Activated CD8-positive, alpha-beta memory T cell treated with anti-CD3 and anti-CD28 coated beads for 24 hours (primary cell): ENCODE measurements around the gene LTBP2.

Experiments
- DNase-seq: peaks from one replicate; pipeline ENCODE4 v3.0.0-alpha.2; 2020

LTBP2 gene

DNA sequence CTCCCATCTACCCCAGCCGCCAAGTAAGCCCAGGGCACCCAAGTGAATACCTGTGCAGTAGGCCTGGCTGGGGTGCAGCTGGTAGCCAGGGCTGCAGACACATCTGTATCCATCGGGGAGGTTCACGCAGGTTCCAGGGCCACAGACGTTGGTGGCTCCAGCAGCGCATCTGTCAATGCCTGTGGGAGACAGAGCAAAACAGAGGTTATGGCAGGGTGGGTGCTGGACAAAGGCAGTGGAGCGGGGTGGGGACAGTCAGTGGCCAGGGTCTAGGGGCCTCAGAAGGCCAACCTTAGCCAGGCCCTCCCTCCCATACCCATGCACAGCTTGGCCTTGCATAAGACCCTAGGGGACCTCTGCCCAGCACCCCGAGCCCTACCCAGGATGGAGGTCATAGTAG is 89.3 kb downstream of the LTBP2 start:
- DNase-seq: no peak

DNA sequence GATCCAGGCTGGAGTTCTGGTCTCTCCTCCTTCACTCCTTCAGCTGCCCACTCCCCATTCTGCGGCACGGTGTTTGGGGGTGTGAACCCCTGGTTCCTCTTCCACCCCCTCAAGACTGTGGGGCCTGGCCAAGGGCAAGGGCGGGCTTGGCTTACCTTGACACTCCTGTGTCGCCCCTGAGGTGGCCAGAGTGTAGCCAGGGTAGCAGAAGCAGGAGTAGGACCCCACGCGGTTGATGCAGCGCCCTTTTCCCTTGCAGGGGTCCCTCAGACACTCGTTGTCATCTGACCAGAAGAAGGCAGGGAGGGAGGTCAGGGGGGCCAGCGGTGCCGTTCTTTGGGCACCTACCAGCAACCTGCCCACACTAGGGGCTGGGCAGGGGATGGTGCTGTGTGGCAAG is 90.3 kb downstream of the LTBP2 start:
- DNase-seq: no peak

DNA sequence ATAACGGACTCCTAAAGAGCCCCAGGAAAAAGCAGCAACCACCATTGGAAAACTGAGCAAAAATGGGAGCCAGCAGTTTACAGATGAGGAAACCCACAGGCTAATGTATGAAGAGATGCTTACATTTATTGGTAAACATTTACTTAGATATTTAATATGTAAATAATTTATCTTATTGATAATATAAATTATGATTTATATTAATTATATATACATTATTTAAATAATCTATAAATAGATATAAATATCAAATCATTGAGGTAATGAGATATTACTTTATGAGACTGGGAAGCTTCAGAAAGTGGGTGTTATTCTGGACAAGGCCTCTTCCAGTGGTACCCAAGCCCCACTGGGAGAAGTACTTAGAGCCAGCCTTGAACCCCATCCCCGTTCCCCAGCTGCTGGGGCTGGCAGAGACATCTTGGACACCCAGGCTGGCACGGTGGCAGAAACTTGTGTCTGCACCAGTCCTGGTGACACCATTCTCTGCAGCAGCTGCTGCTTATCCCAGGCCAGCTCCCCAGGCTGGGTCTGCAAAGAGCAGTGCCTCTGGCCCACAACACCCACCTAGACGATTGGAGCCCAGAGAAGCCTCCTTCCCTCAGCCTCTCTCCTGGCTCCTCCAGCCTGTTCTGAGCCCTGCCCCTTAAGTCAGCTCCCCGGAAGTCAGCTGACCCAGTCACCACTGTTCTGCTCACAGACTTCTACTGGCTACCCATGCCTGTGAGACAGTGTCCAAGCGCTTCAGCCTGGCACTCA is 92.5 kb downstream of the LTBP2 start:
- no peak for DNase-seq

DNA sequence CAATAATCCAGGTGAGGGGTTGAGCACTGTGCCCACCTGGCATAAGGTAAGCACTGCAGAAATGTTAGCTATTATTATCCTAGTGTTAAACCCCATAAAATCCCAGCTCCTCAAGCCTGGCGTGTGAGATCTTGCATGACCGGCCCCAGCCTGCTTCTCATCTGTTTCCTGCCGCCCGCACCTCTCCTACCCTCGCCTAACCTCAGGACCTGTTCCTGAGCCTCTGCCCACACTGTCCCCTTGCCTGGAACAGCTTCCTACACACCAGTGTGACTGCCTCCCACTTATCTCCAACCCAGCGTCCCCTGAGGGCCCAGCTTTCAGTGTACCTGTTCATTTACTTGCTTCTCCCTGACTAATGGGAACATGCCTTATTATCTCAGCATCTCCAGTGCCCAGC is 93.8 kb downstream of the LTBP2 start:
- DNase-seq: no peak

DNA sequence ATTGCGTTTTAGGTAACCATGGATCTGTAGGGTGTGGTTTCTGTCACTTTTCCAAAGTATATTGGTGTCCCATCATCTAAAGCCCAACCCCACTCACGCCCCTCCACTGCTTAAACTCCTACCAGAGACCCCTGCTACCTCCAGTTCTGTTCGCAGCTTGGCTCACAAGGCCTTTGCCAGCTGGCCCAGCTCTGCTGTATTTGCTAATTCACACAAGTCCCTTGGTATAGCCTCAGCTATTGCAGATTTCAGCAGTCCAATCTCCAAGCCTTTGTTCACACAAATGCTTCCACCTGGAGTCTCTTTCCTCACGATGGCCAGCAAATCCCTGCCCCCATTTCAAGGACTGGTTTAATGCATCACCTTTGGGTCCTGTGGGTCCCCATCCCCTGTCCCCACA is 94.3 kb downstream of the LTBP2 start:
- DNase-seq: no peak

DNA sequence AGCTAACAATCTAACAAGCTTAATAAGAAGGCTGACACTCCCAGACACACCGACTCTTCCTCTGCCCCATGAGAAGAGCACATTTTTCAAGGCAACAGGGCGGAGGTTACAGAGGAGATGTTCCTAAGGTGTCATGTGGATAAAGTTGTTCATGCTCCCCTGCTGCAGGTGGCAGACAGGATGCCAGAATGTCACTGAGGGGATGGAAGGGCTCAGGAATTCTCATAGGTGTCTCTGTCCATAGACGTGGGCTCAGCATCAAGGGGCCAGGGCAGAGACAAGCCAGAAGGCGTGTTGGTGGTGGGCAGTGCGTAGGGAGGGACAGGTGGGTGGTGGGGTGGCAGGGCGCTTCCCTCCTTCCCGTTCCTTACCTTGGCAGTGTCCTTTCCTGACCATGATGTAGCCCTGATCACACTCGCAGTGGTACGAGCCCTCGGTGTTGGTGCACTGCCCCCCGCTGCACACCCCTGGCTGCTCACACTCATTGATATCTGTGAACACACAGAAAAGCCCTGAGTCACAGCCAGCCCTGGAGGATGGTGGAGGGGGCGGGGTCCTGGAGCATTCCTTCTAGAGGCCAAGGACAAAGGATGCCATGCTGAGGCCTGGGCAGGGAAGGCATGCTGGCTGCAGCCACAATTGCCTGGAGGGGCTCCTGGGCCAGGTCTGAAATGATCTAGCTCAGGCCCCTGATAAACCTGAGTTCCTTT is 95.4 kb downstream of the LTBP2 start:
- no peak for DNase-seq

DNA sequence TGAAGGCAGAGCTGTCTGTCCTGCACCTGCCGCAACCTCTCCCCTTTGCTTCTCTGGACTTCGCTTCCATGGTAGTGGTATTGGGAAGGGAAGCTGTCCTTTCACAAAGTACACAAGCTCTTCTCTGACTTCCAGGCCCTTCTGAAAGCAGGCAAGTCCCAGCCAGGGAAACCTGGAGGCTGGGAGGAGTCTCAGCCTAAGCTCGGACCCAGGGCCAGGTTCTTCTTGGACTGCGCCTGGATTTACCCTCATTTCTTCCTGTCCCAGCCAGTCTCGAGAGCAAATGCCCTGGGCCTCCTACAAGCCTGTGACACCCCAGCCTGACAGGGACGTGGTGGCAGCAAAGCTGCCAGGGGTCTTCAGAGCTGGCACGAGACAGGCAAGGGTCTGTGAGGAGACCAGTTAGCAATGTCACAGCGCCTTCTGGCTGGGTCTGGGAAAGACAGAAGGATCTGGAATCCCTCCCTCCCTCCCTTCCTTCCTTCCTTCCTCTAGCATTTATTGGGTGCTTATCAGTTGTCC is 96.1 kb downstream of the LTBP2 start:
- no peak for DNase-seq

DNA sequence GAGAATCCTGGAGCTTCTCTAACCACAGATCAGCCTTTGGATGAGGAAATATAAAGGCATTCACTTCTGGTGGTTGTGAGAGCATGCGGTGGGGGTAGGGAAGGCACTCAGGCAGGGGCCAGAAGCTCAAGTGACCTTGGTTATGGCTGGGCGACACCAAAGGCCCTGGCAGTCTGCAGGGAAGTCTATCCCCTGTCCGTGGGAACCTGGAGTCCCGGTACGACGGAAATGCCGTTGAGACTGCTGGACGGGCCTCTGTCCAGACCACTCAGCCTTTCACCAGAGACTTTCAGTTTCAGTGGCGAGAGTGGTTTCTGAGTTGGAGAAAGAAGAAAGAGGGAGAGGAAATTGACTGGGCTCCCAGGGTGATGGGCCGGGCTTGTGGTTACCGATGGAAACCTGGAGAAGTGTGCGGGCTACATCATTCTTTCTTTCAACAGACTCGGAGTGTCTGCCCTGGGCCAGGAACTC is 97.5 kb downstream of the LTBP2 start:
- DNase-seq: no peak

DNA sequence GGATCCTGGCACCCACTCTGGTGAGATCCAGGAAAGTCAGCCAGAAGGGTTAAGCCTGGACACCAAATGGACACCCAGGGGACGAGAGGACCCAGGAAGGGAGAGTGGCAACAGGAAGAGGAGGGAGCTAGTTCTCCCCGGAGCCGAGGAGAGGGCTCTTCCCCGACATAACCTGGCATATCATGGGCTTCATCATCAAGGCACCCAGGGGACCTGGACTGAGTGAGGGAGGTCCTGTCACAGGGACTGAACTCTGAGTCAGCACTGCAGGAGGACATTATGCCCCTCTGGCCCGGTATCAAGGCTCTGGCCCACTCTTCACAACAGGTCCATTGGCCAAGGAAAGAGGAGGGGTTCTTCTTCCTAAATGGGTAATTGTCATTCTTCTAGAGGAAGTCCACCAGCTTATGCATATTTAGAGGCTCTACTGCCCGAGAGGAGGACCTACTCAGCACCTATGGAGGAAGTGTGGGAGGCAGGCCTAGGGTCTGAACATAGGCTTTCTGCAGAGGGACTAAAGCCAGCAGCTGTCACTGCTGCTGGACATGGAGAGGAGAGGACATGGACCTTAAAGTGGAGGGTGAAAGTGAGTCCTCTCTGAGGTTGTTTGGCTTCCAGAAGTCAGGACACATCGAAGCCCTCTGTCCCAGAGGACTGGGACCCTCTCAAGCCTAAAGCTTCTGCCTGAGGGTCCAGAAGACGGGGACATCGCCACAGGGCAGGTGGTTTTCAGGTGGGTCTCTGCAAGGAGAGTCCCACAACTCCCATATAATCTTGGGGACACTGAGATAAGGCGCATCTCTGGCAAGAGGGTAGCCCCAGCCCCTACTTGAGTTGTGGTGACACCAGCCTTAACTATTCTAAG is 99.8 kb downstream of the LTBP2 start:
- no peak for DNase-seq

DNA sequence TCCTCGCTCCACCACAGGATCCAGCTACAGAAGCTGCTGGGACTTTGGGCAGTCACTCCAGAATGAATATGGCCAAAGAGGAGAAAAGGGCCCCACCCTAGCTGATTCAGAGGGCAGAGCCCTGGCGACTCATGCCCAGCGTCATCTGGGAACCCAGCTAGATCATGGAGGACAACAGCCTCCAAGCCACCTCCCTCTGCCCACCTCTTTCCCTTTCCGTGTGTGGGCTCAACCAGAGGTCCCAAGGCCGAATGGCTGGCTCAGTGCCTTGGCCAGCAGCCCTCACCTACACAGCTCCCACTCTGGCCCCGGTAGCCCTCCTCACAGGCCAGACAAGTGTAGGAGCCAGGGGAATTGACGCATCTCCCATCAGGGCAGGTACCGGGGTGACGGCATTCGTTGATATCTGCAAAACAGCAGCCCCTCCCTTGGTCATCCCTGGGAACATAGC is 101.1 kb downstream of the LTBP2 start:
- DNase-seq: no peak

DNA sequence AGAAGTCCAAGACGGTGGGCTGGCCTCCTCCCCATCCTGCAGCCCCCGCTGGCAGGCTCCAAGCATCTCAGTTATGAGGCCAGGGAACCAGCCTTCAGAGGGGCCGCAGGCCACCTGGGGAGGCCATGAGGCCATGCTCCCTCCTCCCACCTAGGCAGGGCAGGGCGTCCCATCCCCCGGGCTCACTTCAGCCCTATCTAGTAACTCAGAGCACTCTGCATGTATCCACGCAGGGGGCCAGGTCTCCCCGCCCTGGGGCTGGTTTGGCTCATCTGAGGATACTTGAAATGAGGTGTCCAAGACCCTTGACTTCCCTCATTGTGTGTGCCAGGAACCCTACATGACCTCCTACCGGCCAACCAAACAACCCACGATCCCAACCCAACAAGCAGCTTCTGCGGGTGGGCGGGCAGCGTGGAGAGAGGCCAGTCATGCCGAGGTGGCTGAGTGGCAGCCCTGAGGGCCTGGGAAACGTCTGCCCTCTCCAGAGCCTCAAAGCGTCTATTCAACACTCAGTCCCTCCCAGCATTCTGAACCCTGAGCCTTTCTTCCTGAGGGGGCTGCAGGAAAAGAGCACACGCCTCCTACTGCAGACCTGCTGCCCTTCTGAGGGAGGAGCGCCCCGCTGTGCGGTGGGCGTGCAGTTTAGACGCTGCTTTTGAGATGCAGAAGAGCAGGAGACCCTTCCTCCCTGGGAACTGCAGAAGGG is 101.7 kb downstream of the LTBP2 start:
- DNase-seq: no peak

DNA sequence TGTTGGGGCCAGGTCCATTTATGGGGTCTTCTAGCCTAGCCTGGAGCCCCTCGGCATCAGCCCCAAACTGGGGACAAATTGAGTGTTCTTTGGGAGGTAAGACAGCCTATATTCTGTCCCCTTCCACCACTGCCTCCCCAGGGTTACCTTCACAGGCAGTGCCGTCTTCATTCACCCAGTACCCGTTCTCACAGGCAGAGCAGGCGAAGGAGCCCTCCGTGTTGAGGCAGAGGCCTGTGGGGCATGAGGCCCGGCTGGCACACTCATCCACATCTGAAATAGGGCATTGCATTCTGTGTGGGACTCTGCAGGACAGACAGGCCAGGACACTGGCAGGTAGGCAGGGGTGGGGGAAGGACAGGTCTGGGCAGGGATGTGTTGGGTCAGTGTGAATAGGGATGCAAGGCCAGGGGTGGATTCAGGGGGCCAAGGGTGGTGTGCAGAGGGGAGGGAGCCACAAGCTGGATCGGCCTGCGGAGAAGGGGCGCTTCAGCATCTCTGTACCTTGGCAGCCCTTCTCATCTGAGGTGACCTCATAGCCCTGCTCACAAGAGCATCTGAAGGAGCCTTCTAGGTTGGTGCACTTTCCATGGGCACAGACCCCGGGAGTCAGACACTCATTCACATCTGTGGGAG is 102.3 kb downstream of the LTBP2 start:
- DNase-seq: no peak

DNA sequence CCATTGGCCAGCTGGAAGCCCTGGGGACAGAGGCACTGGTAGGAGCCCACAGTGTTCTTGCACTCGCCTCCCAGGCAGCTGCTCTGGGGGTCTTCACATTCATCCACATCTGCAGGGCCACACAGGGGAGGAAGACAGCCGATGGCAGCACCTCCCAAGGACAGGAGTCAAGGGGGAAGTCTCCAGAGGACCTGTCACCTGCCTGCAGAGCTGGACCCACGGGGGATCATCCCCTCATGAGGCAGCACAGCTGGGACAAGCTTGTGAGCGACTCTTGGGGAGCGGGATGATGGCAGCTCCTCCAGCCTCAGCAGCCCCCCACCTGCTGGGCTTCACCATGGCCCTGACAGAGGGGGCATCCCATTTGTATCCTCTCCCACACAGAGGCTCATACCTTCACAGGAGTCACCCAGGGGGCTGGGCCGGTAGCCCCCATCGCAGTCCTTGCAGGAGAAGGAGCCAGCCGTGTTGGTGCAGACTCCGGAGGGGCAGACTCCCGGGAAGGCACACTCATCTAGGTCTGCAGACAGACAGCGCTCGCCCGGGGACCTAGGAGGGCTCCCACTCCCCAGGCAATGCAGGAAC is 103.1 kb downstream of the LTBP2 start:
- DNase-seq: no peak

DNA sequence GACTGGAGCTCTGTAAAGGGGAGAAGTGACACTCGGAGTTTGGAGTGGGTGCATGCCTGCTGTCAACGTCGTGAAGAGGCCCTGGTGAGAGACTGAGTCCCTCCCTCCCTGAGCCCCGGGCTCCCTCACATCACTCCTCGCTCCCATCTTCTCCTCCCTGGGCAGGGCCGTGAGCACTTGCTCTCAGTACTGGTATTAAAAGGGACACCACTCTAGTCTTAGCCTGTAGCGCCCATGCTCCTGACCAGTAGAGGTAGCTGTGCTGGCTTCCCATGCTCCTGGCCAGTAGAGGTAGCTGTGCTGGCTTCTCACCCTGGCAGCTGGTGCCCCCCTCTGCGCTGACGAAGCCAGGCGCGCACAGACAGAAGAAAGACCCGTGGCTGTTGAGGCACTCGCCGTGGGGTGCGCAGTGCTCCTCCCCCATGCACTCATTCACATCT is 103.7 kb downstream of the LTBP2 start:
- DNase-seq: no peak

DNA sequence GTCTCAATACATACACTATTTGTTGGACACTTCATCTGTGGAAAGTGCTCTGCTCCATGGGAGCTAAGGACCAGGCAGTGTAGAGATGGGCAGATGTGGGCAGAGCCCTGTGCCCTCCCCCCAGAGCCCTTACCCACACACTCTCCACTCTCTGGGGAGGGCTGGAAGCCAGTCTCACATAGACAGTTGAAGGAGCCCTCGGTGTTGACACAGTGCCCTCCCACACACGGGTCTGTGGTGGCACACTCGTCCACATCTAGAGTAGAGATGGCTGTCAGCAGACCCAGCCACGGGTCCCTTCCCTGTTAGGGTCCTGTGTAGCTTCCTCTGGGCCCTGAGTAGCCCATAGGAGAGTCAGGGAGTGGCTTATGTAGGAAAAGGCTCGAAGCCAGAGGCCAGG is 104.2 kb downstream of the LTBP2 start:
- DNase-seq: no peak

DNA sequence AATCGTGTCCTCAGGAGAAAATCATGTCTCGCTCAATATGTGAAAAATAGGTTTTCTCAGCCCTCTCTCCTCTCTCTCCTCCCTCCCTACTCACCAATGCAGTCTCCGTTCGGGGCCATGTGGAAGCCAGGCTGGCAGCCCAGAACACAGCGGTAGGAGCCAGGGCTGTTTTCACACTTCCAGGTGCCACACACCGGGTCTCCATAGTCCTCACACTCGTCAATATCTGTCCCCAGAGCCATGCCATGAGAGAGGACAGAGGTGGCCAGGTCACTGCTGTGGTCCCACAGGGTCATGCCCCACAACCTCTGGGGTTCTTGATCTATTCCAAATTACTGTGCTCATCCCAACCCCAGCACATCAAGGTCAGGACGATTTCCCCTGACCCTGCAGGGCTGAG is 105.0 kb downstream of the LTBP2 start:
- no peak for DNase-seq

DNA sequence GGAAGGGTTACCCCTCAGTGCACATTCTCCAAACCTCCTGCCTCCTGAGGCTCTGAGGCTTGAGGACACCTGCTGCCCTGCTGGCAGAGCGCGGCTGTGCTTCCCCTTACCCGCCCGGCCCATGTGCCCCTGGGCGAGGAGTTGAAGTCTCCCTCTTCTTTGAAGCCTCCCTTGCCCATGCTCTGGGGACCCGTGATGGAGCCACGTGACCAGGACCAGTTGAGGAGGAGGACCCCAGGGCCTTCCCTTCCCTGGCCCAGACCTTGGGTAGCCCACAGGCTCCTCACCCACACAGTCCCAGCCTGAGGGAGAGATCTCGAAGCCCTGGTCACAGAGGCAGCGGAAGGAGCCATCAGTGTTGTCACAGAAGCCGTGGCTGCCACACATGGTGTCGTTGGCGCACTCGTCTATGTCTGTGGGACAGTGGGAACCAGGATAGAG is 105.6 kb downstream of the LTBP2 start:
- DNase-seq: no peak

DNA sequence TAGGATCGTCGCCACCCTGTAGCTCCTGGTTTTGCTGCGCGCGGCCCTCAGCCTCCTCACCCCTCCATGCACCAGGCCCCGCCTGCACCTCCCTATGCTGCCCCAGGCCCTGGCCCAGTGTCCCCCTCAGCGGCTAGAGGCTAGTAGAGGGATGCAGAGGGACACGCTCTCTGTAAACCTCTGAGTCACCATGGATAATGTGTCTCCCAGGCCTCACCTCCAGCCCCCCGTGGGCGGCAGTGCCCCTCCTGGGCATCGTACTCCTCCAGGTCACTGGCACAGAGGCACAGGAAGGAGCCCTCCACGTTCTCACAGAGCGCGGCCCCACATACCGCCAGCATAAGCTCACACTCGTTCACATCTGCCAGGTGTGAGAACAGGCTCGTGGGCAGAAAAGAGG is 106.2 kb downstream of the LTBP2 start:
- DNase-seq: no peak

DNA sequence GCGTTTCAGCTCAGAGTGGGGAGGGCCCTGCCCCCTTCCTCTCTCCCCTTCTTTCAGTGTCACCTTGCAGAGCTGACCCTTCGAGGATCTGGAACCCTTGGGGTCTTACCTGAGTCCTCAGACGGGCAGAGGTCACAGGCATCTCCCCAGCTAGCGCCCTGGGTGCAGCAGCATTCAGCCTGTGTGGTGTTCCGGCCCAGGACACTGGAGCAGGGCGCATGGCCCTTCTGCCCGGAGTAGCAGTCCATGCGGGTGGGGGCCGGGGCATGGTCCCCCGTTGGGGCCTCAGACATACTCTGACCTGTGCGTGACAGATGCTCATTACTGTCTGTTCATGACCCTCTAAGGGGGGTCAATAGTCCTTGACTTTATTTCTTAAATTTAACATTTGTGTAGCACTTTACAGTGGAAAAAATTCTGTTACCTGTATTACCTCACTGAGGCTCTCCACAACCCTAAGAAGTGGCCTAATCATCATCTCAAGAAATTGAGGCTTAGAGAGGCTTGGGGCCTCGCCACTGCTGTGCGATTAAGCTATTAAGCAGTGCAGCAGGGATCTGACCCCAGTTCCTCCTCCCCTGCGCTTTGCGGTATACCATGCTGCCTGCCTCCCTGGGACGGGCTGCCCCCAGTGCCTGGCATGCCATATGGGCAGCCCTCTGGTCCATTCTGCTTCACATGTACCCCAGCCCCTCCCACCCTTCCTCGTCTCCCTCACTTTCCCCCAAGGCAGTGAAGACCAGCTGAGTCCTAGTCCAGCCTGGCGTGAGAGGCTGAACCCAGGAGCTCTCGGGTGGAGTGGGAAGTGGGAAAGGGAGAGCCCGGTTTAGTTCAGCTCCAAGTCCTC is 106.9 kb downstream of the LTBP2 start:
- no peak for DNase-seq

DNA sequence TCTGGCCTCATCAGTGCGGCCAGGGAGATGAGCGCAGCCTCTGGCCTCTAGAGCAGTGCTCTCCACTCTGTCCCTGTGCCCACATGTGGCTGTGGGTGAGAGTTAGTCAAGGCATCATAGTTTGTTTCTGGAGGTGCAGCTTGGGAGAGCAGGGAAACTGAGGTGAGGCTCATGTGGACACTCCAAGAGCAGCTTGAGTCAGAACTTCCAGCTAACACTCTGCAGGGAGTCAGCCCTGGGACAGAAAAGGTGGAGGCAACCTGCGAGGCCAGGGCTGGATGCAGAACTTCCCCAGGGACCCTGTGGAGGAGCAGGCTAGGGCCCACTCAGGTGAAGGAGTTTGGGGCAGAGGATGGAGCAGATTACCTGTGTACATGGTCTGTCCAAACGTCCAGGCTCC is 107.6 kb downstream of the LTBP2 start:
- no peak for DNase-seq

DNA sequence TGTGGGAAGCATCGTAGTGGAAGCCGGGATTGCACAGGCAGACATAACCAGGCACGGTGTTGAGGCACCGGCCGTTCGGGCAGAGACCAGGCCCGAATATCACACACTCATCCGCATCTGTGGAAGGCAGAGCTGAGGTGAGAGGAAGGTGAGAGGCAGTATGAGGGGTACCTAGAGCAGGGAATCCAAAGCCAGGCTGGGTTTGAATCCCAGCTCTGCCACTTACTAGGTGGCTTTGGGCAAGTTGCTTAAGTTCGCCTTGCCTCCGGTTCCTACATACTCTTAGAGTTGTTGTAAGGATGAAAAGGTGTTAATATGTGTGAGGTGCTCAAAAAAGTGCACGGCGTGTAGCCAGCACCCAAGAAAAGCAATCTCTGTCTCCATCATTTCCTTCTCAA is 108.1 kb downstream of the LTBP2 start:
- DNase-seq: no peak
